HCT116 (cell line): Measurements from ENCODE around the gene CFAP300. TPM values are rescaled to one million over a fixed set of nuclear protein-coding genes. Genes with fewer than 3 reads are reported as not detected.

Experiments used
- ATAC-seq: fragments of 200-7000 bp; cut with Tn5 transposase; 2 replicates; pipeline ENCODE4 v1.9.1; 2020; ENCODE audit warnings: mild to moderate bottlenecking, moderate library complexity
- BruUV-seq: library from RNA; stranded (reverse); fragments of 400-500 nt; replicated peaks from 2 replicates; lab custom pipeline; 2021; lab: Mats Ljungman, UMichigan
- CTCF ChIA-PET: fragments of 300-600 bp; sonication (Branson Sonifier 250); formaldehyde crosslinking; loops from one replicate; lab custom pipeline; 2021; ENCODE audit warnings: antibody characterized with exemption; lab: Charles Lee
- POLR2A ChIA-PET: fragments of 300-600, 350-600 bp; sonication (Branson Sonifier 250); formaldehyde crosslinking; loops from one replicate; lab custom pipeline; 2021; ENCODE audit warnings: antibody characterized with exemption; lab: Charles Lee
- RAD21 ChIA-PET, 2 experiments: fragments of 300-600 bp; sonication (Branson Sonifier 250); formaldehyde crosslinking; loops; one replicate each; lab custom pipeline; 2023; ENCODE audit warnings: low total read pairs in 2 of 2; ENCODE audit not compliant: uncharacterized antibody in 2 of 2, unreplicated experiment in 2 of 2, low non-redundant PET in 1 of 2; lab: Charles Lee
- DNase-seq: peaks from one replicate; pipeline ENCODE4 v3.0.0-alpha.2; 2010; ENCODE audit warnings: low read depth, low spot score
- H2AFZ ChIP-seq: fragments of 200-600 bp; shearing (Covaris generic), sonication (generic); 2 replicates; pipeline ENCODE4 v1.6.1; 2017; ENCODE audit warnings: low read depth, mixed run types, mixed read lengths, antibody characterized with exemption, low read length; ENCODE audit not compliant: poor library complexity, severe bottlenecking
- H3K27ac ChIP-seq: 2 replicates; pipeline ENCODE4 v1.5.1; 2012; ENCODE audit warnings: low read depth, low read length
- H3K27me3 ChIP-seq: fragments of 200-600 bp; sonication (generic); 2 replicates; pipeline ENCODE4 v1.6.1; 2016; ENCODE audit warnings: mixed run types, low read length, mixed read lengths; ENCODE audit not compliant: insufficient read depth
- H3K36me3 ChIP-seq, 2 experiments: fragments of 200-500 bp in 1 of 2; fragments of 200-600 bp in 1 of 2; sonication (Bioruptor generic) in 1 of 2; sonication (generic) in 1 of 2; 2 replicates each; pipeline versions ENCODE4 v1.5.1 to v1.6.1; 2014 to 2016; ENCODE audit warnings: low read length in 2 of 2, inconsistent platforms in 1 of 2, mixed read lengths in 1 of 2, mixed run types in 1 of 2; ENCODE audit not compliant: insufficient read depth in 2 of 2, control insufficient read depth in 1 of 2
- H3K4me1 ChIP-seq, 2 experiments: fragments of 200-600 bp in 1 of 2; sonication (generic) in 1 of 2; 2 replicates each; pipeline versions ENCODE4 v1.5.1 to v1.6.1; 2012 to 2017; ENCODE audit warnings: low read length in 2 of 2, inconsistent platforms in 1 of 2, mild to moderate bottlenecking in 1 of 2, mixed read lengths in 1 of 2, mixed run types in 1 of 2, moderate library complexity in 1 of 2; ENCODE audit not compliant: insufficient read depth in 2 of 2, control insufficient read depth in 1 of 2
- H3K4me2 ChIP-seq: fragments of 200-600 bp; sonication (generic); 2 replicates; pipeline ENCODE4 v1.6.1; 2017; ENCODE audit warnings: mixed run types, low read length, mixed read lengths
- H3K4me3 ChIP-seq, 2 experiments: fragments of 200-600 bp in 1 of 2; sonication (generic) in 1 of 2; replicated peaks in 1 of 2; 2 replicates each; pipeline ENCODE4 v1.5.1; 2011 to 2016; ENCODE audit warnings: low read length in 2 of 2, control low read depth in 1 of 2, low read depth in 1 of 2, mild to moderate bottlenecking in 1 of 2, mixed read lengths in 1 of 2, mixed run types in 1 of 2
- H3K79me2 ChIP-seq: fragments of 200-600 bp; sonication (generic); 2 replicates; pipeline ENCODE4 v1.6.1; 2017; ENCODE audit warnings: mild to moderate bottlenecking, mixed run types, low read length, moderate library complexity, mixed read lengths; ENCODE audit not compliant: insufficient read depth
- H3K9ac ChIP-seq: fragments of 200-600 bp; sonication (generic); 2 replicates; pipeline ENCODE4 v1.6.1; 2016; ENCODE audit warnings: low read length, mixed read lengths
- H3K9me2 ChIP-seq: fragments of 200-600 bp; sonication (generic), shearing (Covaris generic); 2 replicates; pipeline ENCODE4 v1.6.1; 2017; ENCODE audit warnings: mixed run types, mild to moderate bottlenecking, moderate library complexity; ENCODE audit not compliant: insufficient read depth
- H3K9me3 ChIP-seq, 2 experiments: fragments of 200-500 bp in 1 of 2; fragments of 200-600 bp in 1 of 2; sonication (Bioruptor generic) in 1 of 2; sonication (generic) in 1 of 2; 2 replicates each; pipeline ENCODE4 v1.6.1; 2014 to 2017; ENCODE audit warnings: low read length in 2 of 2, mixed read lengths in 2 of 2, inconsistent platforms in 1 of 2, low read depth in 1 of 2, mild to moderate bottlenecking in 1 of 2, mixed run types in 1 of 2, moderate library complexity in 1 of 2; ENCODE audit not compliant: control insufficient read depth in 1 of 2, insufficient read depth in 1 of 2
- H4K20me1 ChIP-seq: fragments of 200-600 bp; sonication (generic), shearing (Covaris generic); 2 replicates; pipeline ENCODE4 v1.6.1; 2017; ENCODE audit warnings: mixed run types, mild to moderate bottlenecking, moderate library complexity; ENCODE audit not compliant: insufficient read depth
- CBX3 ChIP-seq: IDR thresholded peaks from 2 replicates; pipeline ENCODE4 v1.6.1; 2012; ENCODE audit warnings: low read depth
- JUND ChIP-seq: IDR thresholded peaks from 2 replicates; pipeline ENCODE4 v1.6.1; 2012
- POLR2AphosphoS5 ChIP-seq: IDR thresholded peaks from 2 replicates; pipeline ENCODE4 v1.6.1; 2011; ENCODE audit warnings: mild to moderate bottlenecking, low read depth, low read length, moderate library complexity
- SRF ChIP-seq: IDR thresholded peaks from 2 replicates; pipeline ENCODE4 v1.6.1; 2012; ENCODE audit warnings: low read depth
- ZFX ChIP-seq: fragments of 450-650 bp; IDR thresholded peaks from 2 replicates; pipeline ENCODE4 v1.6.1; 2017
- ZNF274 ChIP-seq: fragments of 200-500 bp; sonication (Bioruptor generic); IDR thresholded peaks from 2 replicates; pipeline ENCODE4 v1.6.1; 2014; ENCODE audit warnings: mild to moderate bottlenecking, low read depth, low read length, inconsistent platforms
- intact Hi-C: fragments of 100-400 bp; cut with micrococcal nuclease; formaldehyde crosslinking; loops from 2 replicates; pipeline ENCODE4 v1.10.0; 2022
- total RNA-seq: library from RNA; stranded (reverse); gene quantifications from one replicate; pipeline ENCODE4 v1.2.1, GENCODE V29; 2021; ENCODE audit not compliant: unreplicated experiment
- TF ChIP-seq, protein P1 (sequence below): IDR thresholded peaks from 2 replicates; pipeline ENCODE4 v1.6.1; 2012; ENCODE audit warnings: low read depth
- TF ChIP-seq, protein P2 (sequence below): IDR thresholded peaks from 2 replicates; pipeline ENCODE4 v1.6.1; 2012
- TF ChIP-seq, protein P3 (sequence below), 3 experiments: fragments of 200-600 bp in 1 of 3; sonication (generic) in 1 of 3; IDR thresholded peaks in 2 of 3; conservative IDR thresholded peaks in 1 of 3; 2 replicates each; pipeline ENCODE4 v1.5.1; 2012 to 2017; ENCODE audit warnings: low read depth in 2 of 3, low read length in 2 of 3, antibody characterized with exemption in 1 of 3, borderline replicate concordance in 1 of 3, control low read depth in 1 of 3, mild to moderate bottlenecking in 1 of 3, mixed read lengths in 1 of 3, mixed run types in 1 of 3, moderate library complexity in 1 of 3; ENCODE audit not compliant: insufficient read depth in 1 of 3

CFAP300 gene
- total RNA-seq, 1 experiment from 2014 or later: not detected

DNA sequence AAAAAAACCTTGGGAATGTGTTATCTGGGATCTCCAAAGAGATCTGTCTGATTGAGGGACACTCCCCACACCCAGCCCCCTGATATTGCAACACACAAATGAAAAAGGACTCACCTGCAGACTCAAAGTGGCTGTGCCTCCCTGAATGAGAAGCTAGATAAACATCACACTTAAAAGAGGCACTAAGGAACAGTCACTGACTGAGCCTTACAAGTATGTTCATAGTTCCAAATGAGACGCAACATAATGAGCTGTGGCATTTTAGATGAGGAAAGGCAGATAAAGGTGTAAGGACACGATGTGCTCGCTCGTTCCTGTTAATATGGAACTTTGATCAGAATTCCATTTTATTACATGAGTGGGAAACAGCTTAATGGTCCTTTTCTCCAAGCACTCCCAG, 21.0 kb upstream of the CFAP300 start:
- H3K9me3 ChIP-seq: no peaks in the 10 kb centered on the region
- H3K27ac ChIP-seq: no peak overlapping the region
- intact Hi-C loops: no loop called here
- DNase-seq: no peak
- H3K36me3 ChIP-seq: no peaks in the 10 kb centered on the region
- ChIA-PET CTCF (no interaction called here), RAD21 (no interaction called here), POLR2A (no interaction called here)
- no peaks in the 10 kb centered on the region for H3K4me1 ChIP-seq
- H3K9me2 ChIP-seq: no peaks in the 10 kb centered on the region
- BruUV-seq: no TSS peak
- no peak overlapping the region for H3K4me3 ChIP-seq
- TF ChIP-seq ZFX (no peak), POLR2AphosphoS5 (no peak), ZNF274 (no peak), JUND (no peak), SRF (no peak), CBX3 (no peak)
- TF ChIP-seq, protein P1, sequence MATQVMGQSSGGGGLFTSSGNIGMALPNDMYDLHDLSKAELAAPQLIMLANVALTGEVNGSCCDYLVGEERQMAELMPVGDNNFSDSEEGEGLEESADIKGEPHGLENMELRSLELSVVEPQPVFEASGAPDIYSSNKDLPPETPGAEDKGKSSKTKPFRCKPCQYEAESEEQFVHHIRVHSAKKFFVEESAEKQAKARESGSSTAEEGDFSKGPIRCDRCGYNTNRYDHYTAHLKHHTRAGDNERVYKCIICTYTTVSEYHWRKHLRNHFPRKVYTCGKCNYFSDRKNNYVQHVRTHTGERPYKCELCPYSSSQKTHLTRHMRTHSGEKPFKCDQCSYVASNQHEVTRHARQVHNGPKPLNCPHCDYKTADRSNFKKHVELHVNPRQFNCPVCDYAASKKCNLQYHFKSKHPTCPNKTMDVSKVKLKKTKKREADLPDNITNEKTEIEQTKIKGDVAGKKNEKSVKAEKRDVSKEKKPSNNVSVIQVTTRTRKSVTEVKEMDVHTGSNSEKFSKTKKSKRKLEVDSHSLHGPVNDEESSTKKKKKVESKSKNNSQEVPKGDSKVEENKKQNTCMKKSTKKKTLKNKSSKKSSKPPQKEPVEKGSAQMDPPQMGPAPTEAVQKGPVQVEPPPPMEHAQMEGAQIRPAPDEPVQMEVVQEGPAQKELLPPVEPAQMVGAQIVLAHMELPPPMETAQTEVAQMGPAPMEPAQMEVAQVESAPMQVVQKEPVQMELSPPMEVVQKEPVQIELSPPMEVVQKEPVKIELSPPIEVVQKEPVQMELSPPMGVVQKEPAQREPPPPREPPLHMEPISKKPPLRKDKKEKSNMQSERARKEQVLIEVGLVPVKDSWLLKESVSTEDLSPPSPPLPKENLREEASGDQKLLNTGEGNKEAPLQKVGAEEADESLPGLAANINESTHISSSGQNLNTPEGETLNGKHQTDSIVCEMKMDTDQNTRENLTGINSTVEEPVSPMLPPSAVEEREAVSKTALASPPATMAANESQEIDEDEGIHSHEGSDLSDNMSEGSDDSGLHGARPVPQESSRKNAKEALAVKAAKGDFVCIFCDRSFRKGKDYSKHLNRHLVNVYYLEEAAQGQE: no peak
- TF ChIP-seq, protein P2, sequence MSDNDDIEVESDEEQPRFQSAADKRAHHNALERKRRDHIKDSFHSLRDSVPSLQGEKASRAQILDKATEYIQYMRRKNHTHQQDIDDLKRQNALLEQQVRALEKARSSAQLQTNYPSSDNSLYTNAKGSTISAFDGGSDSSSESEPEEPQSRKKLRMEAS: no peak
- TF ChIP-seq, protein P3, sequence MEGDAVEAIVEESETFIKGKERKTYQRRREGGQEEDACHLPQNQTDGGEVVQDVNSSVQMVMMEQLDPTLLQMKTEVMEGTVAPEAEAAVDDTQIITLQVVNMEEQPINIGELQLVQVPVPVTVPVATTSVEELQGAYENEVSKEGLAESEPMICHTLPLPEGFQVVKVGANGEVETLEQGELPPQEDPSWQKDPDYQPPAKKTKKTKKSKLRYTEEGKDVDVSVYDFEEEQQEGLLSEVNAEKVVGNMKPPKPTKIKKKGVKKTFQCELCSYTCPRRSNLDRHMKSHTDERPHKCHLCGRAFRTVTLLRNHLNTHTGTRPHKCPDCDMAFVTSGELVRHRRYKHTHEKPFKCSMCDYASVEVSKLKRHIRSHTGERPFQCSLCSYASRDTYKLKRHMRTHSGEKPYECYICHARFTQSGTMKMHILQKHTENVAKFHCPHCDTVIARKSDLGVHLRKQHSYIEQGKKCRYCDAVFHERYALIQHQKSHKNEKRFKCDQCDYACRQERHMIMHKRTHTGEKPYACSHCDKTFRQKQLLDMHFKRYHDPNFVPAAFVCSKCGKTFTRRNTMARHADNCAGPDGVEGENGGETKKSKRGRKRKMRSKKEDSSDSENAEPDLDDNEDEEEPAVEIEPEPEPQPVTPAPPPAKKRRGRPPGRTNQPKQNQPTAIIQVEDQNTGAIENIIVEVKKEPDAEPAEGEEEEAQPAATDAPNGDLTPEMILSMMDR (IDR thresholded peaks at IDR 0.05 in 2 of 3, conservative IDR thresholded peaks at IDR 0.05 in 1 of 3; ENCODE audit: borderline replicate concordance in 1 of 3, insufficient read depth in 1 of 3, low read depth in 2 of 3, low read length in 2 of 3): no peak
- no peaks in the 10 kb centered on the region for H3K27me3 ChIP-seq
- no peaks in the 10 kb centered on the region for H4K20me1 ChIP-seq
- no peaks in the 10 kb centered on the region for H3K79me2 ChIP-seq
- no peak overlapping the region for H2AFZ ChIP-seq
- no peak overlapping the region for H3K4me2 ChIP-seq
- ATAC-seq: no peak
- no peak overlapping the region for H3K9ac ChIP-seq
